CD4-positive, alpha-beta T cell treated with Interleukin-21 for 1 hour (primary cell): ENCODE measurements around the gene IL1RAP.

Source experiments
- DNase-seq: peaks from one replicate; pipeline ENCODE4 v3.0.0-alpha.2; 2020

Gene IL1RAP

DNA sequence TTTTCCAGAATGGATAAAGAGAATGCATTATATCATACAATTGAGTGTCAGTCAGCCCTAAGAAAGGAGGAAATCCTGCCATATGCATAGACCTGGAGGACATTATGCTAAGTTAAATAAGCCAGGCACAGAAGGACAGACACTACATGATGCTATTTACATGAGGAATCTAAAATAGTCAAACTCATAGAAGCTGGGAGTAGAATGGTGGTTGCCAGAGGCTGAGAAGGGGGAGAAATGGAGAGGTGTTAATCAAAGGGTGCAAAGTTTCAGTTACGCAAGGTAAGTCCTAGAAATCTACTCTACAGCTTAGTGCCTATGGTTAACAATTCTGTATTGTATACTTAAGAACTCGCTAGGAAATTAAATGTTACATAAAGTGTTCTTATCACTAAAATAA, 66.5 kb downstream of the IL1RAP start:
- DNase-seq = no peak

DNA sequence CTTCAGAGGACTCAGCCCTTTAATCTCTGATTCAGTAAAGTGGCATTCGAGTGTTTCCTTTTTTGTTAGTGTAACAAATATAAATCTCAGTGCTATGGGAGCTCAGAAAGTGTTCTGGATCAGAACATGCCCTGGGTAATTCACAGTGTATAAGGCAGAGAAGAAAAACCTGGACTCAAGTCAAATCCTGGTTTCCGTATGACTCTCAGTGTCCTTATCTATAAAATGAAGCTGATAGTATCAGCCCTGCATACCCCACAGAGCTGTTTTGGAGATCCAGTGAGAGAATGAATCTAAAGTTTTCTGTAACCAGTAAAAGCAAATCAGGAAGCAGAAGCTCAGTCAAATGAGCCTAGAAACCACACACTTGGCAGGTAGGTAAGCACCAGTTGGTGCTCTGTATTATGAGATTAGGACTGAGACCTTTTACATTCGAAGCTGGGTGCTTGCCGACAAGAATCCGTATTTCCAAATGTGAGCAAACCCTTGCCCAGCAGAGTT, 67.2 kb downstream of the IL1RAP start:
- DNase-seq = no peak

GRCh38 chr3:190582667-190583066, 68.8 kb downstream of the IL1RAP start:
- DNase-seq = no peak

DNA sequence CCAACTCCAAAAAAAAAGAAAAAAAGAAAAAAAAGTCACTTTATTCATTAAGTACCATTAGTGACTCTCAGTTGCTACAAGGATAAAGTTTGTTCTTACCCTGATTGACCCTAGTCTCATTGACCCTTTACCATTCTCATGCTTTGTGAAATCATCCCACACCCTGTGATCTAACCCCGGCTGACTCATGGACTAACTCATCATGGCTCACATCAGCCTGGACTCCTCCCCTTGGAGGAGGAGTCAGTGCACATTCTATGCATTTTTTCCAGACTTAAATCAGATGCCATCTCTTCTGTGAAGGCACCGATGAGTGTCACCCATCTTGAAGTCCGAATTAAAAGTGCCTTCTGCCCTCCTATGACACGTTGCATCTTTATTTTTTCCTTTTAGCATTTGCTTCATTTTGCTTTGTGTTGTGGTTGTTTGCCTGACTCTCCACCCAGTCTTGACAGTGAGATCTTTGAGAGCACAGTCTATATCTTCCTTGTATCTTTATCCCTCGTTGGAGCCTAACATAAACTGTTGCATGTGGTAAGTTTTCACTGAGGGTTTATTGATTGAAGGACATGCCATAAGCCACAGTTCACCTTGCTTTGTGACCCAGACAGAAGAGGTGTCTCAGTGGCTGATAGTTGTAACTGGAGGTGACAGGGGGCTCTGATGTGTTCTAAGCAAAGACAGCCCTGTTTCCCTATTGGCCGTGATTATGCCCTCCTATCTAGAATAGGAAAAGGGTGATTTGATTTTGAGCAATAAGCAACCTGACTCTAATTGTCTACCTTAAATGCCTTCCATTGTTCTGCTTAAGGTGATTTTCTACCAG, 72.1 kb downstream of the IL1RAP start:
- DNase-seq = peak; percentile 25

DNA sequence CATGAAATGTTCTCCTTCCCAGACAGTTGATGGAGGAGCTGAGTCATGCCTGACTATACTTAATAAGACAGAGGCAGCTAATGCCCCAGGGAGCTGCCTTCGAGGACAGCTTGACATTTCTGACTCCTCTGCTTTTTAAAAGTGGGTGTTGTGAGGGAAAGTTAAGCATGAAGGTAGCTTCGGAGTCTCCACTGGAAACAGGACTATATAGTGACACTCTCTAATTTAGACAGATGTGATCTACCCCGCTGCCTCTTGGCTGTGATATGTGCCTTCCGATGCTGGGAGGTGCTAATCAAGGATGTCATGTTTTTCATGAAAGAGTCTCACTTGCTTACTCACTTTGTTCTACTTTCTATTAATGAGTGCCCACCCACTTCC, 72.7 kb downstream of the IL1RAP start:
- DNase-seq = peak; percentile 25

- DNase-seq = no peak
These were observed 74.7 kb downstream of the IL1RAP start for GRCh38 chr3:190588570-190588969.

DNA sequence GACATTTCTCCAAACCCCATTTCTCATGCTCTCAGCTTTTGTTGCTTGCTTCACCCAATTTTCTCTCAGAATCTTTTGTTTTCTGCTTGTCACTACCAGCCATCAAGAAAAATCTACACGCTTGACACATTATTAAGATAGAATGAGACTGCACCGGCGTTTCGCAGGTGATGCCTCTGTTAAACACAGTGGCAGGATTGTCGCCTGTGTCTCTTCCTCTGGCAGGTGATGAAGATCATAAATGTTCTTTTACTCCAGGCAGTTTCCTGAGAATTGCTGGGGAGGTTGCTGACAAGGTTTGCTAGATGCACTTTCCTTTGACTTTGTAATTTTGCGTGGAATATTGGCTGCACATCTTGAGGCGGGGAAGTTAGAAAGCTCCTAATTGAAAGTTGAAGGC, 75.4 kb downstream of the IL1RAP start:
- DNase-seq = no peak

GRCh38 chr3:190591080-190591479, 77.2 kb downstream of the IL1RAP start:
- DNase-seq = no peak

DNA sequence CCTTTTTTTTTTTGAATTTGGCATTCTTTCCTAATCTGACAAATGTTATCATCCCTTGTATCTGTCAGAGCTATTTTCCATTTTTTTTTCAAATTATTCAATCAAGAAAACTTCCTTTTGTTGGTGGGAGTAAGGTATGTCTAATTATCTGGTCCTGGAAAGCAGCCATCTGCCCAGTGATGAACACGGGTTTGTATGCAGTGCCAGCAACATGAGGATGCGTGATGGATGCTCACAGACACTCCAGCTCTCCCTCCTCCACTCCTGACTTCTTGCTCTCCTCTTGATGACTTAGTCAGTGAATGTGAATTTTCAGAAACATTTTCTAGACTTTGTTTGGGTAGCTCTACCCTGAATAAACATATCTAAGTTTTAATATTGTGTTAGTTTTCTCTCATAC, 79.2 kb downstream of the IL1RAP start:
- DNase-seq = no peak

DNA sequence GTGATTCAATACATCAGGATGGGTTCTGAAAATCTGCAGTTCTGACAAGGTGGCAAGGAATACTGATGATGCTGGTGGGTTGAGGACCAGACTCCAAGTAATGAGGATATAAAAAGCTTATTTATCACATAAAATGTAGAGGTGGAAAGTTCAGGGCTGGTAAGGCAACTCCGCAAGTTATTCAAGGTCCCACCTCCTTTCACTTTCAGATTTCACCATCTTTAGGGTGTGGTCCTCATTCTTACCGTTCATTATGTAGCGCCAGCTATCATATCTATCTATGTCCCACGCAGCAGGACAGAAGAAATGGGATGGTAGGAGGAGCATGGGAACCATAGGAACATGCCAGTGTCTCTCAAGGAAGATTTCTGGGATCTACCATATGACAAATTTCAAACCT, 80.3 kb downstream of the IL1RAP start:
- no peak for DNase-seq

- no peak for DNase-seq
These were observed 81.4 kb downstream of the IL1RAP start for GRCh38 chr3:190595179-190595795.

GRCh38 chr3:190595807-190596206, 81.9 kb downstream of the IL1RAP start:
- no peak for DNase-seq

DNA sequence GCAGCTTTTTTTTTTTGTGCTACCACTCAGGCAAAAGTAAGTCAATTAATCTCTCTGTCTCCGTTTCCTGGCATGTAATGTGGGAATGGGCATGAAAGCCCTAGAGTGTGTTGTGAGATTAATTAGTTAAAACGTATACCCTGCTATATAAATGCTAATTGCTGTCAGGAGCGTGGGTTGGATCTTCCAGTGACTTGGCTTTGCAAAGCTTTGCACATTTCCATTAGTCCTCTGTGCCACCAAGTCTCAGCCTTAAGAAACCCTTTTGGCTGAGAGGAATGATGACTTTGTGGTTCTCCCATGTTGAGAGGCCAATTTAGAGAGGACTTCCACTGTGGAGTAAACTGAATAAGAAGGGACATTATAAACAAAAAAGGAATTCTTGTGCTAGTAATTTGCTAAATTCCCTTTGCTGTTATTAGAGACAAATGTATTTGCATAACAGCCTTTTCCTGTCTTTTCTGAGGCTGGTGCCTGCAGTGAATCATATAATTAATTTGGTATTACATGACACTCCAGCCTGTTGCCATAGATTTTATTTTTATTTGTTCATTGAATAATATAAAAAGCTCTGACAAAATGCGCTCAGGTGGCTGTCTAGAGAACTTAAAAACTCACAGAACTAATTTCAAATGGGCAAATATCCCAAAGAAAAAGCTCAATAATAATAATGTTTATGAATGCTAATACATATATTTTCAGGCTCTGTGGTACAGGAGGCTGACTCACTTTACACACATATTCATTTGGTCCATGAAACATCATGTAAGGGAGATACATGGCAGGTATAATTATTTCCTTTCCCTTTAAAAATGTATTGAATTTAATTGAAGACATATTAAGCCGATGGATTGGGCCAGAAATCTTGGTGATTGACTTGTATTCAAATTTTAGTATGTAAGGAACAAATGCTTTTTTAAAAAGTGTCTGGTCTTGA, 82.7 kb downstream of the IL1RAP start:
- no peak for DNase-seq

GRCh38 chr3:190597291-190597690, 83.4 kb downstream of the IL1RAP start:
- DNase-seq = no peak

DNA sequence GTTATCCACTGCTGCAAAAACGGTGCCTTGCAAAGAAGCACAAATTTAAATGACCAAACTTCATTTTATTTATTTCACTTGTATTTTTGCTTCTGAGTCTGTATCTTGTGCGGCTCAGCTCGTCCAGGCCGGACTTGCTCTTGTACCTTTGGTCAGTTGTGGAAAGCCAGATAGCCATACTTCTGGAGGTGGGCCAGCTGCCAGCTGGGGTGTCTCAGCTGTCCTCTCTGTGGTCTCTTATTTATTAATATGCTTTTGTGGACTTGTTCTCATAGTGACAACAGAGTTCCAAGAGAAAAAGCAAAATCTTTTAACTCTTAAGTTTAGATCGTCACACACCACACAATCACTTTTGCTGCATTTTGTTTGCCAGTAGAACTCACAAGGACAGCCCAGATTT, 87.7 kb downstream of the IL1RAP start:
- DNase-seq = no peak

DNA sequence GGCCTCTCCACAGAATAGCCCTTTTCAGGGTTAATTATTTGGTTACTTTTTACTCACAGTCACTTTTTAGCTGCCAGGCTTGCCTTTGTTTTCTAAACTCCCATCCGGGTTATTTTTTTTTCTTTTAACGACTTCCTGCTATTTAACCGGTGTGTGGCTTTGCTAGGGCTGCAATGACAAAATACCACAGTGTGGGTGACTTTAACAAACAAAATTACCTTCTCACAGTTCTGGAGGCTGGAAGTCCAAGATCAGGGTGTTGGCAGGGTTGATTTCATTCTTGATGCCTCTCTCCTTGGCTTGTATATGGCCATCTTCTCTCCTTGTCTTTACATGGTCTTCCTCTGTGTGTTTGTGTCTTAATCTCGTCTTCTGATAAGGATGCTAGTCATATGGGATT, 91.5 kb downstream of the IL1RAP start:
- no peak for DNase-seq

DNA sequence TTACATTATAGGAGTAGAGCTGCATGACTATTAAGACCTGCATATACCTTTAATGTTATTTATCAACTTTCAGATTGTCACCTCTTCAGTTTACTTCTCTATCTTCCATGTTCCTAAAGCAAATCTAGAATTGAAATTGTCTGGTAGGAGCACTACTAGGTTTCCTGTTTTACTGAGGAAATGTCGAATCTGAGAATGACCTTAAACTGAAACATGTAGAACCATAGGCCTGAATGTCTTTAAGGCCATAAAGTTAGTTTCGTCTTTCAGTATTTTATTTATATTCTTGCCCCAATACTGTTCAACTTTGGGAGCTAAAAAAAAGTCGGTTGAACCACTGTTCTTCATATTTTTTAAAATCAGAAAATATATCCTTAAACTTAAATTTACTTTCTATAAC, 92.7 kb downstream of the IL1RAP start:
- no peak for DNase-seq

GRCh38 chr3:190607021-190607420, 93.1 kb downstream of the IL1RAP start:
- DNase-seq = no peak

- no peak for DNase-seq
These were observed 95.1 kb downstream of the IL1RAP start for GRCh38 chr3:190608850-190609589.

GRCh38 chr3:190614226-190615059, 100.6 kb downstream of the IL1RAP start:
- no peak for DNase-seq

GRCh38 chr3:190615060-190615384, 101.1 kb downstream of the IL1RAP start:
- DNase-seq = no peak

GRCh38 chr3:190615607-190616006, 101.7 kb downstream of the IL1RAP start:
- DNase-seq = no peak
